OCI-LY7 (cell line): Measurements from ENCODE around the gene WWOX. TPM values are rescaled to one million over a fixed set of nuclear protein-coding genes. Genes with fewer than 3 reads are reported as not detected.

Experiments
- BruUV-seq: library from RNA; stranded (reverse); fragments of 400-500 nt; replicated peaks from 2 replicates; lab custom pipeline; 2021; lab: Mats Ljungman, UMichigan
- CTCF ChIA-PET: fragments of 300-600 bp; sonication (Branson Sonifier 250); formaldehyde crosslinking; loops from one replicate; lab custom pipeline; 2022; ENCODE audit warnings: antibody characterized with exemption; ENCODE audit not compliant: unreplicated experiment; lab: Charles Lee
- POLR2A ChIA-PET: fragments of 300-600 bp; sonication (Branson Sonifier 250); formaldehyde crosslinking; loops from one replicate; lab custom pipeline; 2022; ENCODE audit warnings: antibody characterized with exemption; lab: Charles Lee
- DNase-seq: peaks from one replicate; pipeline ENCODE4 v3.0.0-alpha.2; 2015; ENCODE audit warnings: low spot score
- H2AFZ ChIP-seq: fragments of 200-600 bp; sonication (generic), shearing (Covaris generic); 2 replicates; pipeline ENCODE4 v1.6.1; 2014; ENCODE audit warnings: mild to moderate bottlenecking, antibody characterized with exemption, low read length, moderate library complexity
- H3K27ac ChIP-seq: fragments of 200-600 bp; sonication (generic); 2 replicates; pipeline ENCODE4 v1.5.1; 2014; ENCODE audit warnings: mixed run types, low read depth, mild to moderate bottlenecking, moderate library complexity, low read length, inconsistent platforms; ENCODE audit not compliant: poor library complexity, severe bottlenecking
- H3K36me3 ChIP-seq: fragments of 200-600 bp; sonication (generic); 2 replicates; pipeline ENCODE4 v1.6.1; 2014; ENCODE audit warnings: mild to moderate bottlenecking, antibody characterized with exemption, low read length, moderate library complexity, mixed read lengths; ENCODE audit not compliant: insufficient read depth
- H3K4me1 ChIP-seq: fragments of 200-600 bp; sonication (generic); 2 replicates; pipeline ENCODE4 v1.5.1; 2014; ENCODE audit warnings: mild to moderate bottlenecking, low read length; ENCODE audit not compliant: insufficient read depth, poor library complexity, severe bottlenecking
- H3K4me2 ChIP-seq: fragments of 200-600 bp; sonication (generic); 2 replicates; pipeline ENCODE4 v1.6.1; 2014; ENCODE audit warnings: mild to moderate bottlenecking, low read length
- H3K4me3 ChIP-seq: fragments of 200-600 bp; sonication (generic); 2 replicates; pipeline ENCODE4 v1.5.1; 2014; ENCODE audit warnings: mild to moderate bottlenecking, low read depth, low read length; ENCODE audit not compliant: poor library complexity, severe bottlenecking
- H3K79me2 ChIP-seq: fragments of 200-600 bp; sonication (generic); 2 replicates; pipeline ENCODE4 v1.6.1; 2016; ENCODE audit warnings: low read depth, mild to moderate bottlenecking, low read length, moderate library complexity, mixed read lengths; ENCODE audit not compliant: insufficient read depth
- H3K9me2 ChIP-seq: fragments of 200-600 bp; sonication (generic); 2 replicates; pipeline ENCODE4 v1.6.1; 2016; ENCODE audit warnings: mild to moderate bottlenecking, low read length, mixed read lengths; ENCODE audit not compliant: insufficient read depth
- H3K9me3 ChIP-seq: fragments of 200-600 bp; sonication (generic); 2 replicates; pipeline ENCODE4 v1.6.1; 2014; ENCODE audit warnings: mild to moderate bottlenecking, mixed run types, low read length, mixed read lengths
- H4K20me1 ChIP-seq: fragments of 200-600 bp; sonication (generic); 2 replicates; pipeline ENCODE4 v1.6.1; 2014; ENCODE audit warnings: mild to moderate bottlenecking, antibody characterized with exemption, low read length, moderate library complexity, mixed read lengths; ENCODE audit not compliant: insufficient read depth
- EZH2phosphoT487 ChIP-seq: fragments of 200-600 bp; sonication (generic); IDR thresholded peaks from 2 replicates; pipeline ENCODE4 v1.6.1; 2018; ENCODE audit warnings: low read depth, borderline replicate concordance, mild to moderate bottlenecking, mixed run types, antibody characterized with exemption, low read length, moderate library complexity, mixed read lengths
- intact Hi-C: fragments of 100-400 bp; cut with micrococcal nuclease; formaldehyde crosslinking; loops from one replicate; pipeline ENCODE4 v1.10.0; 2022; ENCODE audit not compliant: unreplicated experiment
- total RNA-seq, 2 experiments: library from RNA; depleted of rRNA in 1 of 2; stranded (reverse); fragments of >200 nt in 1 of 2; shearing (Covaris generic) in 1 of 2; gene quantifications; 2 replicates each; pipeline ENCODE4 v1.2.3, GENCODE V29; 2014 to 2022
- TF ChIP-seq, protein P1 (sequence below): fragments of 200-600 bp; sonication (generic); conservative IDR thresholded peaks from 2 replicates; pipeline ENCODE4 v1.5.1; 2014; ENCODE audit warnings: mild to moderate bottlenecking, antibody characterized with exemption, low read length, moderate library complexity, mixed read lengths

Gene WWOX
- total RNA-seq, 2 experiments from 2014 or later, result 40.2 to 47.6 TPM

DNA sequence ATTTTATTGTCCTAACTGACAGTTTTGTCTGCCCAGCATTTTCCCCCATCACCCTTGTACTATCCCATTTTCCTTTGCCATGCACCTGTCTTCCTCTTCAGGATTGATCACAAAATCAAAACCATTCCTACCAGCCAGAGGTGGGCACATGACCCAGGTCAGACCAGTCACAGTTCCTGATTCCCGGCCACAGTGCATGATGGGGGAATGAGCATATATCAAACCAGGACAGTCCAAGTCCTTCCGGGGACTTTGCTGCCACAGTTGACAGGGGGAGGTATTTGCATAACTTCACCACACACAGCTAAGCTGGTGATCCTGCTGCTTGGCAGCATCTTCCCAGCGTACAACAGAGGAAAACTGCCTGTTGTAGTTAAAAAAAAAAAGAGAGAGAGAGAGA, 493.9 kb downstream of the WWOX start:
- no peak overlapping the region for H3K27ac ChIP-seq
- POLR2A ChIA-PET, result no interaction called here
- DNase-seq, result no peak
- no peaks in the 10 kb centered on the region for H3K4me1 ChIP-seq
- no peaks in the 10 kb centered on the region for H3K9me2 ChIP-seq
- H2AFZ ChIP-seq, result no peak overlapping the region
- intact Hi-C loops, result loop anchor here (10.0 kb wide), 1 partner anchor 181 kb away; no protein-coding TSS in a partner anchor
- H3K4me2 ChIP-seq, result no peak overlapping the region
- no peaks in the 10 kb centered on the region for H3K9me3 ChIP-seq
- H3K4me3 ChIP-seq, result no peak overlapping the region
- no peaks in the 10 kb centered on the region for H3K79me2 ChIP-seq
- H3K36me3 ChIP-seq, result no peaks in the 10 kb centered on the region
- TF ChIP-seq, protein P1, sequence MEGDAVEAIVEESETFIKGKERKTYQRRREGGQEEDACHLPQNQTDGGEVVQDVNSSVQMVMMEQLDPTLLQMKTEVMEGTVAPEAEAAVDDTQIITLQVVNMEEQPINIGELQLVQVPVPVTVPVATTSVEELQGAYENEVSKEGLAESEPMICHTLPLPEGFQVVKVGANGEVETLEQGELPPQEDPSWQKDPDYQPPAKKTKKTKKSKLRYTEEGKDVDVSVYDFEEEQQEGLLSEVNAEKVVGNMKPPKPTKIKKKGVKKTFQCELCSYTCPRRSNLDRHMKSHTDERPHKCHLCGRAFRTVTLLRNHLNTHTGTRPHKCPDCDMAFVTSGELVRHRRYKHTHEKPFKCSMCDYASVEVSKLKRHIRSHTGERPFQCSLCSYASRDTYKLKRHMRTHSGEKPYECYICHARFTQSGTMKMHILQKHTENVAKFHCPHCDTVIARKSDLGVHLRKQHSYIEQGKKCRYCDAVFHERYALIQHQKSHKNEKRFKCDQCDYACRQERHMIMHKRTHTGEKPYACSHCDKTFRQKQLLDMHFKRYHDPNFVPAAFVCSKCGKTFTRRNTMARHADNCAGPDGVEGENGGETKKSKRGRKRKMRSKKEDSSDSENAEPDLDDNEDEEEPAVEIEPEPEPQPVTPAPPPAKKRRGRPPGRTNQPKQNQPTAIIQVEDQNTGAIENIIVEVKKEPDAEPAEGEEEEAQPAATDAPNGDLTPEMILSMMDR, result no peak
- no peak for TF ChIP-seq EZH2phosphoT487
- BruUV-seq, result no TSS peak
- H4K20me1 ChIP-seq, result no peaks in the 10 kb centered on the region; the same call in 1 of the 2 replicates
- CTCF ChIA-PET, result no interaction called here

DNA sequence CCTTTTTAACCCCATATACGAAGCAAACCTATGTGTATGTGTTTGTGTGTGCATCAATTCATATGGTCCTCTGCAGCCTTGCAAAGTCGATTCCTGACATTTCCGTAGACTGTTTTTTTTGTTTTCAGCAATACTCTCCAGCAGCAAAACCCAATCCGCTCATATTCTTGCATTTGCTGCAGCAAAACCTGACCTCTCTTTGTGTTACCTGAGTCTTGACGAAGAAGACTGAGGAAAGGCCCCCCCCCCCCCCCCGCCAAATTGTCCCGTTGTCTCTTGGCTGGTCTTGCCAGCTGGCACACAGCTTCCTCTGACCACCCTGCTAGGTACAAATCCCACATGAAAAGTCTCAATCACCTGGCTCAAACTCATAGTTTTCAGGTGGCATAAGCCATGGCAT, 494.7 kb downstream of the WWOX start:
- intact Hi-C loops, result loop anchor here (10.0 kb wide), 1 partner anchor 181 kb away; no protein-coding TSS in a partner anchor
- POLR2A ChIA-PET, result no interaction called here
- CTCF ChIA-PET, result no interaction called here
- no peaks in the 10 kb centered on the region; the same call in 1 of the 2 replicates for H4K20me1 ChIP-seq
- no peaks in the 10 kb centered on the region for H3K36me3 ChIP-seq
- no peak for DNase-seq
- H3K4me2 ChIP-seq, result no peak overlapping the region
- H3K79me2 ChIP-seq, result no peaks in the 10 kb centered on the region
- H3K4me3 ChIP-seq, result no peak overlapping the region
- no peak overlapping the region for H2AFZ ChIP-seq
- TF ChIP-seq, protein P1, result no peak
- TF ChIP-seq EZH2phosphoT487, result no peak
- no peaks in the 10 kb centered on the region for H3K9me2 ChIP-seq
- H3K9me3 ChIP-seq, result no peaks in the 10 kb centered on the region
- H3K4me1 ChIP-seq, result no peaks in the 10 kb centered on the region
- BruUV-seq, result no TSS peak
- H3K27ac ChIP-seq, result no peak overlapping the region

DNA sequence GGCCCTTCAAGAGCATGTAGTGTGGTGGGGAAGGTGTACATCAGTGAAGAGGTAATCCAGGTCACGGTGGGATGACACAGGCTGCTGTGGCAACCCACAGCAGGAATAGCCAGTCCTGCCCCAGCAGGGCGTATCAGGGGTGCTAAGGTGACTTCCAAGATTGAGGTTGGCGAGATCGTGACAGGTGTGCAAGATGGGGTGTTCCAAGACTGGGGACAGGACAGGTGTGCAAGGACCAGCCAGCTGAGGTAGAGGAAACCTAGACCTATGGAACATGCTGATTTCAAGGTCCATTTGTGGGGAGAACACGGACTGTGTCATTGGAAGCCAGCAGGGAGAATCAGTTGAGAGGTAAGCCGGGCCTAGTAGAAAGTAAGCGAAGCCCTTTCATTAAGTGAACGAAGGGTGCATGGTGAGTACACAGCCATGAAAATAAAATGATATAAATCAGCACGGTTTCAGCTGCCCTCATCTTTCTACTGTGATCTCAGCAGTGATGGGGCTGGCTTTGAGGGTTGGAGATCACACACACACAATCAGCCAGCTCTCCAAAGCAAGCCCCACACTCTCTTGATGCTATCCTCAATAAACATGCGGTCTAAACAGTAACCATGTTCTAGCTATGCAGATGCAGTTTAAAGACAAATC, 497.0 kb downstream of the WWOX start:
- Histone ChIP-seq H3K79me2 (no peaks in the 10 kb centered on the region), H3K36me3 (no peaks in the 10 kb centered on the region), H3K9me3 (no peaks in the 10 kb centered on the region), H3K4me2 (no peak overlapping the region), H3K4me1 (no peaks in the 10 kb centered on the region), H3K9me2 (no peaks in the 10 kb centered on the region), H3K27ac (no peak overlapping the region), H3K4me3 (no peak overlapping the region), H4K20me1 (no peaks in the 10 kb centered on the region; the same call in 1 of the 2 replicates), H2AFZ (no peak overlapping the region)
- BruUV-seq, result no TSS peak
- TF ChIP-seq, protein P1, result no peak
- no peak for TF ChIP-seq EZH2phosphoT487
- no peak for DNase-seq
- ChIA-PET POLR2A (no interaction called here), CTCF (no interaction called here)
- intact Hi-C loops, result loop anchor here (10.0 kb wide), 1 partner anchor 178 kb away; no protein-coding TSS in a partner anchor
